ENCODE measurements around the gene MTOR. TPM values are rescaled to one million over a fixed set of nuclear protein-coding genes. Genes with fewer than 3 reads are reported as not detected.

MTOR gene
- total RNA-seq, 1 donor from 2014 or later: 34.9 TPM

DNA sequence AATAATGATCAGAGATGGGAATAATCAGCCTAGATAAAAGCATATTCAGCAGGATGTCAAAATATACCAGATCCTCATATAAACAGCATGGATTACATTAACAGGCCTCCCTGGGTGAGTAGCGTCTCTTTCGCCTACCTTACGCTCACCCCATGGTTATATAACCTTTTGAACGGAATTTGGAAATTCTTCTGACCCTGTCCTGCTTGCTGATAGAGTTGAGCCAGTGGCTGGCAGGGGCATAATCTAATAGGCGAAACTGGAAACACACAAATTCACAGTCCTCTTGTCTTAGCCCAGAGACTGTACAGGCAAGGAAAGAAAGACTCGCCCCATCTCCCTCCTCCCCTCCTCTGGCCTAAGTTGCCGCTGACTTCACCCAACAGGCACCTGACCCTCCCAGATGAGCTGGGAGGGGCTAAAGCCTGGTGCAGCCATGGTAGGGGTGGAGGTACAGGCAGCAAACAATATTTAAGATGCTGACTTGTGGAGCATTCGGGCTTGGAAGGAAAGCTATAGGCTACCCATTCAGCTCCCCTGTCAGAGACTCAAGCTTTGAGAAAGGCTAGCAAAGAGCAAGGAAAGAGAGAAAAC is 73.4 kb downstream of the MTOR start, which contains the start of gene ANGPTL7:
ANGPTL7 (plus strand) TSS at position 498 of the 594 bp plus-strand sequence. CDS start 225 bp downstream, outside the sequence.
- Histone ChIP-seq H3K9me3 (replicated peaks) (no peaks in the 10 kb centered on the region), H3K4me3 (peak within 1 kb of the TSS; percentile 1), H3K27ac (replicated peaks) (peak within 1 kb of the TSS; percentile 50), H3K27me3 (ENCODE audit: low read depth) (no peaks in the 10 kb centered on the region), H3K4me1 (peaks cover 31% of the 10 kb centered on the region), H3K36me3 (peaks cover 39% of the 10 kb centered on the region)
- no peak for DNase-seq
- TF ChIP-seq, protein P1, sequence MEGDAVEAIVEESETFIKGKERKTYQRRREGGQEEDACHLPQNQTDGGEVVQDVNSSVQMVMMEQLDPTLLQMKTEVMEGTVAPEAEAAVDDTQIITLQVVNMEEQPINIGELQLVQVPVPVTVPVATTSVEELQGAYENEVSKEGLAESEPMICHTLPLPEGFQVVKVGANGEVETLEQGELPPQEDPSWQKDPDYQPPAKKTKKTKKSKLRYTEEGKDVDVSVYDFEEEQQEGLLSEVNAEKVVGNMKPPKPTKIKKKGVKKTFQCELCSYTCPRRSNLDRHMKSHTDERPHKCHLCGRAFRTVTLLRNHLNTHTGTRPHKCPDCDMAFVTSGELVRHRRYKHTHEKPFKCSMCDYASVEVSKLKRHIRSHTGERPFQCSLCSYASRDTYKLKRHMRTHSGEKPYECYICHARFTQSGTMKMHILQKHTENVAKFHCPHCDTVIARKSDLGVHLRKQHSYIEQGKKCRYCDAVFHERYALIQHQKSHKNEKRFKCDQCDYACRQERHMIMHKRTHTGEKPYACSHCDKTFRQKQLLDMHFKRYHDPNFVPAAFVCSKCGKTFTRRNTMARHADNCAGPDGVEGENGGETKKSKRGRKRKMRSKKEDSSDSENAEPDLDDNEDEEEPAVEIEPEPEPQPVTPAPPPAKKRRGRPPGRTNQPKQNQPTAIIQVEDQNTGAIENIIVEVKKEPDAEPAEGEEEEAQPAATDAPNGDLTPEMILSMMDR (IDR thresholded peaks at IDR 0.05; ENCODE audit: borderline replicate concordance): no peak
- intact Hi-C loops (cut with micrococcal nuclease): no loop called here

DNA sequence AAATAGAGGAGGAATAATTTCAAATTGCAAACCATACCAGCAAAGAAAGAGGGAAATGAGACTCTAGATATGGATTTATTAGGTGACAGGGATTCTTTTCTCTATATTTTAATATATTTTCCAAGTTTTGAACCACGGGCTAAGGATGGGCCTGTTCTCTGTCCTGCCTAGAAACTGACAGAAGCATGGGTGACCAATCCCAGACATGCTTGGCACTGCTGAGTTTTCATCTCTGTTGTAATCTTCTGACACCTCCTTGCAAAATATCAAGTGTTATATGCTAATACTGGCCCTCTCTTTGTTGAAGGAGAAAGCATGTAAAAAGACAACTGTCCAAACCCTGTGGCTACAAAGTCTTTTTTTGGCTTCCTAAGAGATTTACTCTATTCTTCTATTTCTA is 74.0 kb downstream of the MTOR start:
- H3K4me3 ChIP-seq: no peak overlapping the region
- H3K9me3 ChIP-seq (replicated peaks): no peaks in the 10 kb centered on the region
- H3K4me1 ChIP-seq: peaks cover 31% of the 10 kb centered on the region
- no peaks in the 10 kb centered on the region for H3K27me3 ChIP-seq (ENCODE audit: low read depth)
- no peak for DNase-seq
- peaks cover 36% of the 10 kb centered on the region for H3K36me3 ChIP-seq
- TF ChIP-seq, protein P1 (IDR thresholded peaks at IDR 0.05; ENCODE audit: borderline replicate concordance): no peak
- H3K27ac ChIP-seq (replicated peaks): peak overlapping the region; percentile 50
- intact Hi-C loops (cut with micrococcal nuclease): no loop called here

DNA sequence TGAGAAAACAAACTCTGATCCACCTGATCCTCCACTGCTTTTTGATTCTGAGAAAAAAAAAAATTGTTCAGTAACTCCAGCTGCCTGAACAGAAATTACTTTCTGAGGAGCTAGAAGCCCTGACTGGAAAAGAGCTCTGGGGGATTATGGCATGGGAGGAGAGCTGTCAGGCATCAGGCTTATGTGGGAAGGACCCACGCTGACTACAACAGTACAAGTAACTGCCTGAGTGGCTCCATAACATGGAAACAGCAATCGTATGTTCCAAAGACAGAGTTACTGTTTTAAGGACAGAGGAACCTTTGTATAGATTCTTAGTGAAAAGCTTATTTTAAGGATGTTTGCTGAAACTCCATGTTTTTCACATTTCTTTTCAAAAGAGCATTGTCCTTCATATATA is 74.4 kb downstream of the MTOR start:
- peaks cover 36% of the 10 kb centered on the region for H3K36me3 ChIP-seq

DNA sequence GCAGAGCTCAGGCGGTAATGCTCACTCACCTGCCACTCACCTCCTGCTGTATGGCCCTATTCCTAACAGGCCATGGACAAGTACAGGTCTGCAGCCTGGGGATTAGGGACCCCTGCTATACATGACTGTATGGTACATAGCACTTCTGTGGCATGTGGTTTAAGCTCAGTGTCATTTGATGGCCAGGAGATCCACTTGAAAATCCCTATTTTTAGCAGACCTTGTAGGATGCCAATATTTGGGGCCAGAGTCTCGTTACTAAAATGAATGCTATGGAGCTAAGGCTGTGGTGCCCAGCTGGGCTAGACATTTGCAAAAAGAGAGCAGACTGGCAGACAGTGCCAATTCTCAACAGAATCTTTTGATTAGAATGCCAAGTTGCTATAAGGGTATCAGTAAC is 74.9 kb downstream of the MTOR start:
- DNase-seq: no peak
- Histone ChIP-seq H3K27ac (replicated peaks) (peak overlapping the region; percentile 50), H3K27me3 (ENCODE audit: low read depth) (no peaks in the 10 kb centered on the region), H3K4me3 (no peak overlapping the region), H3K9me3 (replicated peaks) (no peaks in the 10 kb centered on the region), H3K4me1 (peaks cover 31% of the 10 kb centered on the region), H3K36me3 (peaks cover 37% of the 10 kb centered on the region)
- TF ChIP-seq, protein P1 (IDR thresholded peaks at IDR 0.05; ENCODE audit: borderline replicate concordance): no peak
- intact Hi-C loops (cut with micrococcal nuclease): no loop called here

More for the DNA sequence above, 74.4 kb downstream of the MTOR start:
- Histone ChIP-seq H3K4me3 (no peak overlapping the region), H3K9me3 (replicated peaks) (no peaks in the 10 kb centered on the region), H3K27me3 (ENCODE audit: low read depth) (no peaks in the 10 kb centered on the region), H3K4me1 (peaks cover 31% of the 10 kb centered on the region), H3K27ac (replicated peaks) (peak overlapping the region; percentile 50)
- intact Hi-C loops (cut with micrococcal nuclease): no loop called here
- DNase-seq: no peak
- TF ChIP-seq, protein P1 (IDR thresholded peaks at IDR 0.05; ENCODE audit: borderline replicate concordance): no peak

DNA sequence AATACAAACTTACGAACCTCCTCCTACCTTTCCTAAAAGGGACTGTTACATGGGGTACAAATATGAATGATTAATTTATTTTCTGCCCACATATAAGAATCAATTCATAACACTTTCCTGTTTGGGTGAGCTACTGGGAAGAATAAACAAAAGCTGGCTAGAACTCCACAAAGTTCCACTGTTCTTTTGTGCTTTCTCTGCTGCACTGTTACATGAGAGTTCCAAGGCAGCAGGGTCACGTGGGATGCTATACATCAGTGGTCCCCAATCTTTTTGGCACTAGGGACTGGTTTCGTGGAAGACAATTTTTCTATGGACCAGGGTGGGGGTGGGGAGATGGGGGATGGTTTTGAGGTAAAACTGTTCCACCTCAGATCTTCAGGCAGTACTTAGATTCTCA is 75.4 kb downstream of the MTOR start:
- Histone ChIP-seq H3K9me3 (replicated peaks) (no peaks in the 10 kb centered on the region), H3K4me3 (no peak overlapping the region), H3K27me3 (ENCODE audit: low read depth) (no peaks in the 10 kb centered on the region), H3K27ac (replicated peaks) (peak overlapping the region; percentile 50), H3K4me1 (peaks cover 31% of the 10 kb centered on the region), H3K36me3 (peaks cover 41% of the 10 kb centered on the region)
- intact Hi-C loops (cut with micrococcal nuclease): no loop called here
- DNase-seq: no peak
- TF ChIP-seq, protein P1 (IDR thresholded peaks at IDR 0.05; ENCODE audit: borderline replicate concordance): no peak
